Measurements from ENCODE around the gene PROKR1. TPM values are rescaled to one million over a fixed set of nuclear protein-coding genes. Genes with fewer than 3 reads are reported as not detected.

Gene PROKR1
- total and polyA plus RNA-seq, 2 experiments from 2014 or later = 0.11 TPM; not detected in 1

DNA sequence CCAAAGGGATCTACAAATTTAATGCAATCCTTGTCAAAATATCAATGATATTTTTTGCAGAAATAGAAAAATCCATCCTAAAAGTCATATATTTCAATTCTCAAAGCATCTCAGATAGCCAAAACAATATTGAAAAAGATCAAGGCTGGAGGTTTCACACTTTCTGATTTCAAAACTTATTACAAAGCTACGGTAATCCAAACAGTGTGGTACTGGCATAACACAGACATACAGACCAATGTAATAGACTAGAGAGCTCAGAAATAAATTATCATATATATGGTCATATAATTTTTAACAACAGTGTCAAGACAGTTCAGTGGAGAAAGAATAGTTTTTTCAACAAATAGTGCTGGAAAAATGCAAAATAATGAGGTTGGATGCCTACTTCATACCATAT lies 40.3 kb upstream of the PROKR1 start:
- H3K4me2 ChIP-seq (ENCODE audit: unreplicated experiment) = no peak overlapping the region
- no peak overlapping the region for H3K4me3 ChIP-seq
- H3K36me3 ChIP-seq (ENCODE audit: low read depth) = no peaks in the 10 kb centered on the region
- no peaks in the 10 kb centered on the region for H3K27me3 ChIP-seq (replicated peaks; ENCODE audit: insufficient read depth)
- no peaks in the 10 kb centered on the region for H3F3A ChIP-seq (ENCODE audit: insufficient read depth)
- TF ChIP-seq EZH2phosphoT487 (IDR thresholded peaks at IDR 0.05; ENCODE audit: insufficient read depth, low read depth) (no peak), EZH2 (IDR thresholded peaks at IDR 0.05; ENCODE audit: insufficient read depth, poor library complexity, severe bottlenecking) (no peak)
- H3K79me2 ChIP-seq (ENCODE audit: insufficient read depth) = no peaks in the 10 kb centered on the region
- in situ Hi-C loops (cut with MboI) = no loop called here
- no peaks in the 10 kb centered on the region for H4K20me1 ChIP-seq (ENCODE audit: insufficient read depth)
- H2AFZ ChIP-seq = no peak overlapping the region
- no peaks in the 10 kb centered on the region for H3K9me3 ChIP-seq (ENCODE audit: low read depth)
- H3K4me1 ChIP-seq (ENCODE audit: insufficient read depth) = no peaks in the 10 kb centered on the region
- H3K27ac ChIP-seq = no peak overlapping the region
- WGBS, 2 experiments (ENCODE audit: low coverage in 1 of 2, low lambda C conversion rate in 2 of 2, missing lambda C conversion rate in 2 of 2) = 79% methylated on average over 1 of the region's 1 CpG
- DNase-seq = no peak
- no peak overlapping the region for H3K9ac ChIP-seq
- H3K9me2 ChIP-seq (ENCODE audit: insufficient read depth) = no peaks in the 10 kb centered on the region

GRCh38 chr2:68604077-68604476 lies 39.3 kb upstream of the PROKR1 start:
- Histone ChIP-seq H3K36me3 (ENCODE audit: low read depth) (no peaks in the 10 kb centered on the region), H3K4me3 (no peak overlapping the region), H3K79me2 (ENCODE audit: insufficient read depth) (no peaks in the 10 kb centered on the region), H3K9ac (no peak overlapping the region), H3K4me2 (ENCODE audit: unreplicated experiment) (no peak overlapping the region), H3K4me1 (ENCODE audit: insufficient read depth) (no peaks in the 10 kb centered on the region), H3K27me3 (replicated peaks; ENCODE audit: insufficient read depth) (no peaks in the 10 kb centered on the region), H4K20me1 (ENCODE audit: insufficient read depth) (no peaks in the 10 kb centered on the region), H3K9me2 (ENCODE audit: insufficient read depth) (no peaks in the 10 kb centered on the region), H3F3A (ENCODE audit: insufficient read depth) (no peaks in the 10 kb centered on the region), H2AFZ (no peak overlapping the region), H3K9me3 (ENCODE audit: low read depth) (no peaks in the 10 kb centered on the region), H3K27ac (no peak overlapping the region)
- TF ChIP-seq EZH2phosphoT487 (IDR thresholded peaks at IDR 0.05; ENCODE audit: insufficient read depth, low read depth) = no peak
- DNase-seq = no peak
- in situ Hi-C loops (cut with MboI) = no loop called here
- 71 to 77% methylated on average over 3 of the region's 3 CpGs for WGBS, 2 experiments (ENCODE audit: low coverage in 1 of 2, low lambda C conversion rate in 2 of 2, missing lambda C conversion rate in 2 of 2)

DNA sequence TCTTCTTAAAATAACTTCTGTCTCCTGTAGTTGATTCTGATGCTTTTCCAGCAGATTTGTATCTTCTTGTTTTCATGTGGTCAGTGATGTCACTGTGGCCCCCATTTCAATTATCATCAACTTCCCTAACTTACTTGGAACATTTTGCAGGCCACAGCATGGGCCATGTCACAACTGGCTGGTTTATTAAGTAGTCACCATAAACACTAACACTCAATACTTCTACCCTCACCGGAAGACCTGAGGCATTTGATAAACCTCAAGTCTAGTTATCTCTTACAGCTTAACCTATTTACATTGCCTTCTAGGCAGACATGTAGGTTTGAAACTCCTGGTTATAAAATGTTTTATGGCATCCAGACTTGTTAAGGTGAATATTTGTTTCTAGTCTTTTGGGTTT lies 37.4 kb upstream of the PROKR1 start:
- Histone ChIP-seq H3K4me2 (ENCODE audit: unreplicated experiment) (no peak overlapping the region), H3K9me2 (ENCODE audit: insufficient read depth) (no peaks in the 10 kb centered on the region), H4K20me1 (ENCODE audit: insufficient read depth) (no peaks in the 10 kb centered on the region), H3K4me1 (ENCODE audit: insufficient read depth) (no peaks in the 10 kb centered on the region), H3K27me3 (replicated peaks; ENCODE audit: insufficient read depth) (no peaks in the 10 kb centered on the region), H3K9ac (no peak overlapping the region), H3K9me3 (ENCODE audit: low read depth) (no peaks in the 10 kb centered on the region), H3K36me3 (ENCODE audit: low read depth) (no peaks in the 10 kb centered on the region), H3K27ac (no peak overlapping the region), H3K4me3 (no peak overlapping the region), H3K79me2 (ENCODE audit: insufficient read depth) (no peaks in the 10 kb centered on the region), H3F3A (ENCODE audit: insufficient read depth) (no peaks in the 10 kb centered on the region), H2AFZ (no peak overlapping the region)
- no peak for DNase-seq
- no peak for TF ChIP-seq EZH2phosphoT487 (IDR thresholded peaks at IDR 0.05; ENCODE audit: insufficient read depth, low read depth)
- TF ChIP-seq EZH2 (IDR thresholded peaks at IDR 0.05; ENCODE audit: insufficient read depth, poor library complexity, severe bottlenecking) = no peak
- WGBS, 2 experiments (ENCODE audit: low coverage in 1 of 2, low lambda C conversion rate in 2 of 2, missing lambda C conversion rate in 2 of 2) = 93 to 96% methylated on average over 1 of the region's 1 CpG
- in situ Hi-C loops (cut with MboI) = no loop called here

GRCh38 chr2:68606759-68607158 lies 36.6 kb upstream of the PROKR1 start:
- Histone ChIP-seq H3K36me3 (ENCODE audit: low read depth) (no peaks in the 10 kb centered on the region), H3K27ac (no peak overlapping the region), H3K79me2 (ENCODE audit: insufficient read depth) (no peaks in the 10 kb centered on the region), H3K9me2 (ENCODE audit: insufficient read depth) (no peaks in the 10 kb centered on the region), H3K27me3 (replicated peaks; ENCODE audit: insufficient read depth) (no peaks in the 10 kb centered on the region), H4K20me1 (ENCODE audit: insufficient read depth) (no peaks in the 10 kb centered on the region), H3K4me3 (no peak overlapping the region), H3F3A (ENCODE audit: insufficient read depth) (no peaks in the 10 kb centered on the region), H3K4me1 (ENCODE audit: insufficient read depth) (no peaks in the 10 kb centered on the region), H3K4me2 (ENCODE audit: unreplicated experiment) (no peak overlapping the region), H2AFZ (no peak overlapping the region), H3K9ac (no peak overlapping the region), H3K9me3 (ENCODE audit: low read depth) (no peaks in the 10 kb centered on the region)
- no peak for TF ChIP-seq EZH2phosphoT487 (IDR thresholded peaks at IDR 0.05; ENCODE audit: insufficient read depth, low read depth)
- TF ChIP-seq EZH2 (IDR thresholded peaks at IDR 0.05; ENCODE audit: insufficient read depth, poor library complexity, severe bottlenecking) = no peak
- no peak for DNase-seq
- in situ Hi-C loops (cut with MboI) = no loop called here
- 48 to 51% methylated on average over 4 of the region's 4 CpGs for WGBS, 2 experiments (ENCODE audit: low coverage in 1 of 2, low lambda C conversion rate in 2 of 2, missing lambda C conversion rate in 2 of 2)

GRCh38 chr2:68607837-68608236 lies 35.5 kb upstream of the PROKR1 start:
- H4K20me1 ChIP-seq (ENCODE audit: insufficient read depth) = no peaks in the 10 kb centered on the region
- in situ Hi-C loops (cut with MboI) = no loop called here

More at GRCh38 chr2:68607837-68608236, 35.5 kb upstream of the PROKR1 start:
- H3K4me2 ChIP-seq (ENCODE audit: unreplicated experiment) = no peak overlapping the region
- no peaks in the 10 kb centered on the region for H3K79me2 ChIP-seq (ENCODE audit: insufficient read depth)
- H3K27ac ChIP-seq = no peak overlapping the region
- no peaks in the 10 kb centered on the region for H3F3A ChIP-seq (ENCODE audit: insufficient read depth)
- TF ChIP-seq EZH2phosphoT487 (IDR thresholded peaks at IDR 0.05; ENCODE audit: insufficient read depth, low read depth) (no peak), EZH2 (IDR thresholded peaks at IDR 0.05; ENCODE audit: insufficient read depth, poor library complexity, severe bottlenecking) (no peak)
- no peaks in the 10 kb centered on the region for H3K9me2 ChIP-seq (ENCODE audit: insufficient read depth)
- no peak overlapping the region for H3K9ac ChIP-seq
- no peaks in the 10 kb centered on the region for H3K36me3 ChIP-seq (ENCODE audit: low read depth)
- no peaks in the 10 kb centered on the region for H3K4me1 ChIP-seq (ENCODE audit: insufficient read depth)
- no peak overlapping the region for H2AFZ ChIP-seq
- no peak overlapping the region for H3K4me3 ChIP-seq
- H3K27me3 ChIP-seq (replicated peaks; ENCODE audit: insufficient read depth) = no peaks in the 10 kb centered on the region
- no peaks in the 10 kb centered on the region for H3K9me3 ChIP-seq (ENCODE audit: low read depth)
- DNase-seq = no peak

All from GM23248 (cell line).